HuH-7.5 (cell line): ENCODE data around the gene LLCFC1.
"Not testable (repeated sequence)": the region's sequence is repeated elsewhere in the genome, so short reads cannot be mapped to it uniquely, and the experiment has no call there.

Experiments
- DNase-seq: peaks from one replicate; pipeline ENCODE4 v3.0.0; 2011; ENCODE audit warnings: low spot score

The LLCFC1 gene

DNA sequence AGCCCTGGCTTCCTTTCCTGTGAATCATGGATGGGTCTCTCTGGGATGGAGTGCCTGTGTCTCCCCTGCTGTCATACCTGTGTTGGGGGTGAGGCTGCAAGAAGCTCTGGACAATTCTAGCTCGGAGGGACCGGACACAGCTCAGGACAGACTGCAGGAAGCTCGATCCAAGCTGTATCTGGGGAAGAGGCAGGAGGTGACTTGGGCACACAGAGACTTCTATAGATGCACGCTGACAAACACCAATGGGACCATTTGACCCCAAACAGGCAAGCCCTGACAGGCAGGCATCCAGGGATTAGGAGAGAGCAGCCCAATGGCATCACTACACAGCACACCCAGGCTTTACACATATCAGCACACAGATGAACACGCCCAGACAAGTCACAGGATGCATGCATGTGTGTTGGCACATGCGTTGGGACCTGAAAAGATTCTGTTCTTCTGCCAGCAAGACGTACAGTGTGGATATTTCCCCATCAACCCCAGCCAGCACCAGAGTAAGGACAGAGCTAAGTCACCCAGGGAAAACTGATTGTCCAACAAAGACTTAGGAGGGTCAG lies 4.5 kb downstream of the LLCFC1 start:
- no peak for DNase-seq

DNA sequence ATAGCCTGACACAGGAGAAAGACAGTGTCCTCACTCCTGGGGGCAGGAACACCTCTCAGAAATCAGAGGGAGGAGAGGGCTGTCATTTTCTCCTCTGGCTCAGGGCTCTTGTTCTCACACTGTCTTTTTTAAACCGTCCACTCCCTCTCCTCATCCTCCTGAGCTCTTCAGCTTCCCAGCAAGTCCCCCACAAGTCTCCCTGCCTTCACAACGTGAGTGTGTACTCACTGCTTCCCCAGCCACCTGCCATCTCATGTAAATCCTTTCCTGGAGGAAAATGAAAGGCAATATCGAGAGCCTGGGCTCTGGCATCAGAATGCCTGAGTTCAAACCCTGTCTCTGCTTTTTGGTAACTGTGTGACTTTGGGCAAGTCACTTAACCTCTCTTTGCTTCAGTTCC lies 5.7 kb downstream of the LLCFC1 start:
- no peak for DNase-seq

DNA sequence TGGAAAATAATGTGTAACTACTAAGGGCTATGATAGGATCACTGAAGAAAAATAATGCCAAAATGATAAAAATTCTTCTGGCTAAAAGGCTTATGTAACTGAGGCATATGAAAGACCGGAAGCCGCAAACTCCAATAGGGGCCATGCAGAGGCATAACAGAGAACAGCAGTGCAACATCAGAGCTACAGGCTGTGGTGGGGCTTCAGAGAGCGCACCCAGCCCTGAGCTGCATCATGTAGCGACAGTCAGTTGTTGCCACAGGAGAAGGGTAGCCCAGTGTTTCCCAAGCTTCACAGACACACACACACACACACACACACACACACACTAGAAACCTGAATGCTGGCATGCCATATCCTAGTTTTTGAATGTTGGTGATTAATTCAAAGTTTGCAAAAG lies 9.3 kb downstream of the LLCFC1 start:
- DNase-seq = no peak

DNA sequence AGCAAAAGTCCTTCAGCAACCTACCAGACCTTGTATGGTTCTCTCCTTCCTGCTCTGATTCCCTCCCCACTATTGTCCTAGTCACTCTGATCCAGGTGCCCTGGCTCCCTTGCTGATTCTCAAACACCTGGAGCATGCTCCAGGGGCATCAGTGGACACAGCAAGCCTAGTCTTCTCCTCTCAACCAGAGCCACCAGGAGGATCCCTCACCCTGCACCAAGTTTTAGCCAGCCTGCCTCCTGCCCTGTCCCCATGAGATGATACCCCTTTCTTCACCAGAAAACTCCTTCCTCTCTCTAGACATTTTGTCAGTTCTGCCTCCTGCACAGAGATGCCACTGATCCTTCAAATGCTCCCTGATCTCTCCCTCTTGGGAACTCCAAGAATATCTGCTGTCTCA lies 11.0 kb downstream of the LLCFC1 start:
- no peak for DNase-seq

DNA sequence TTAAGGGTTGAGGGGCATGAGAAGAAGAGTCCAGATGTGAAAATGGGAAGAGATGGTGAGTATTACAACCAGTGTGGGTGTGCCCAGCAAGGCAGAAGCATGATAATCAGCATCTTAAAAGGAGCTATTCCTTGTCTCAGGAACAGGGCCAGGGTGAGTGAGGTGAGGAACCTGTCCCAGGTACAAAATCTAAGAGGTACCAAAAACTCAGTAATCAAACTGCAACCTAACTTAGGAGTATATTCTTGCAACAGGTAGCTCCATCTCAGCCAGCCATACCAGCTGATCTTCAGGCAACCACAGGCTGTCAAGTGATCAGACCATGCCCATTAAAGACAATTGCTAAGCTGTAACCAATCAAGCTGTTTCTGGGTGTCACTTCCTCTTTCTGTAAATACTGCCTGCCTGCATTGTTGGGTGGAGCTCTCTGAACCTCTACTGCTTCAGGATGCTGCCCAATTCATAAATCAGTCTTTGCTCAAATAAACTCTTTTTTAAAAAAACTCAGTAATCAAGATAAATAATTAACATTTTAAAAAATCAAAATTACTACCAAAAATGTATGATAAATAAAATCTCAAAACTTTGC lies 15.5 kb downstream of the LLCFC1 start:
- no peak for DNase-seq

DNA sequence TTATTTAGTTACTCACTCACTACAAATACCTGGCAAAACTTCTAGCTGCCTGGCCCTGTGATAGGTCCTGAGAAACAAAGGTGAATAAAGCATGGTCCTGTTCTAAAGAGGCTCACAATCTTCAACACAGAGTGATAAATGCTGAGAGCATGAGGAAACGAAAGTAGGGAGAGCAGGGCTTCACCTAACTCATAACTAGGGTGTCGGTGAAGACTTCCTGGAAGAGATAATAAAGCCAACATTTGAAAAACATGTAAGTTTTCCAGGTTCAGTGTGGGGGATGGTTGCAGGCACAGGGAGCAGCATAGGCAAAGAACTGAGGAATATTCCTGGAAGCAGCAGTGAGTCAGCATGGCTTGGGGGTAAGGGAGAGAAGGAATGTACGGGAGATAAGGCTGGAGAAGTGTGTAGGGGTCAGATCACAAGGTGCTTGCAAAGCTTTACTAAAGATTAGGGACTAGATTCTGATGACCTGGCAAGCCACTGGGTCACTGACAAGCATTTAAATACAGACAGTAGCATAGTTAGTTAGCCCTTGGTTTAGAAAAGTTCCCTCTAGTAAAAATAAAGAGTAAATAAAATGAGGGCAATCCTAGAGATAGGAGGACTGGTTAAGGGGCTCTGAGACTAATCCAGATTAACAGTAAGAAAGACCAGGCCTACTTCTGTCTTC lies 17.8 kb downstream of the LLCFC1 start:
- DNase-seq = no peak

DNA sequence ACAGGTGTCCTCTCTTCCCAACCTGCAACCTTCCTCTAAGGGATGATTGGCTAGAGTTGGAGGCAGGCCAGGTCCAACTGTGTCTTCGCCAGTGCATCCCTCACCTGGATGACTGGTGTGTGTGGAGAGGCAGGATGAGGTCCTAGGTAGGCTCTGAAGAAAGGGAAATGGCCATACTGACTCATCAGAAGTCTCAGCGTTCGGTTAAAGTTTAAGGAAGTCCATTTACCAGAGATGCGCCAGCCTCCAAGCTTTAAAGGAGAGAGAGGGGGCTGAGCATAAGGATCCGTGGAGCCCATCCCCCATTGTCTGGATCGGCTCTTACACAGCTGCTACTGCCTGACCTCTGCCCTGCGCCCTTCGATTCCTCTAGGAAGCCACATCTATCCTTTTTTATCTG lies 18.4 kb downstream of the LLCFC1 start:
- no peak for DNase-seq

DNA sequence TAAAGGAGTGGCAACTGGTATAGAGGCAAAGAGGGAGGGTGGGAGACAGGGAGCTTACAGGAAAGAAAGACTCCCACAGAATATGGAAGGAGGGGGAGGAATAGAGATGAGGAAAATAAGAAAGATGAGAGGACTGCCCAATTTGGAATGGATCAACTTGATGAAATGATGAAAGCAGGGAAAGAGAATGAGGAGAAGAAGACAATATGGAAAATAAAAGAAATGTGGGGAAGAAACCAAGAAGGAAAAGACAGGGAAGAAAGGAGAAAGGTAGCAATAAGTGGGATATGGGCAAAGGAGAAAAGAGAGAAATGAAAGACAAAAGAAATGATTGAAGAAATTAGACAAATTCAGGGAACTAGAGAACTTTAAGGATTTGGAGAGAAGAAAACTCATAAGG lies 19.9 kb downstream of the LLCFC1 start:
- DNase-seq = no peak

DNA sequence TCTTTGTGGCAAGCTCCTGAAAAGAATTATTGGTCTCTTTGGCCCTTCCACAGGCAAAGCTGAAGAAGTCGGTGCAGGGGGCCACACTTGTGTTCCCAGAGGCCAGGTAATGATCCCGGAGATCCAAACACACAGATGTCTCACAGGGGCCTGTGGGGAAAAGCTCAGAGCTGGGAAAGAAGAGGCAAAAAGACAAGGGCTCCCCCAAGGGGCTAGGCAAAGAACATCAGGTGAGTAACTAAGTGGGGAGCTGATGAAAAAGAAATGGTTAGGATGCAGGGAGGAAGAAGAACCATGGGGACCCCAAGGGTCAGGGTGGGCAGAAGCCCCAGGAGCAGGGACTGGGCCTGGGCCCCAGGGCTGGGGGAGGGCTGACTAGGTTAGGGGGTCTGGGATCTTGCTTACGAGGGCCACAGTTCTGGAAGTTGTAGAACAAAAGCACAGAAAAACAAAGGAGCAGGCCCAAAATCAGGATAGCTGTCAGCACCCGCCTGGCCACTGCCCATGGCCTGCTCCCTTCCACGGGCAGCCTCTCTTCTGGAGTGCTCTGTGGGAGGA lies 21.8 kb downstream of the LLCFC1 start:
- DNase-seq = no peak

DNA sequence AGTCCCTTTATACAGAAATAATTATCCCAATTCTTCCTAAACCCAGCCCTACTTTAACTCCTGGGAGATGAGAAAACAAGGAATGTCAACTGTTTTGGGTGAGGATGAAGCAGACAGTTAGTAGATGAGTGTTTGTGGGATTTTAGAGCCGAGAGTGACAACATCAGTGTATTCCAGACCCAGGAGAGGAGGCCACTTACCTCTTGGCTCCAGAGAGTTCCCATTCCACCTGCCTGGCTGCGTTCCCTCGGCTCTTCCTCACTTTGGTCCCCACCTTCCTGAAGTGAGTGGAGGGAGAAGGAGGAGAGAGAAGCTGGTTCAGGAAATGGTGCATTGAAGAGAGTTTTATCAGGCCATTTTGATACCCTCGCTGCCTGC lies 22.3 kb downstream of the LLCFC1 start:
- DNase-seq = no peak

DNA sequence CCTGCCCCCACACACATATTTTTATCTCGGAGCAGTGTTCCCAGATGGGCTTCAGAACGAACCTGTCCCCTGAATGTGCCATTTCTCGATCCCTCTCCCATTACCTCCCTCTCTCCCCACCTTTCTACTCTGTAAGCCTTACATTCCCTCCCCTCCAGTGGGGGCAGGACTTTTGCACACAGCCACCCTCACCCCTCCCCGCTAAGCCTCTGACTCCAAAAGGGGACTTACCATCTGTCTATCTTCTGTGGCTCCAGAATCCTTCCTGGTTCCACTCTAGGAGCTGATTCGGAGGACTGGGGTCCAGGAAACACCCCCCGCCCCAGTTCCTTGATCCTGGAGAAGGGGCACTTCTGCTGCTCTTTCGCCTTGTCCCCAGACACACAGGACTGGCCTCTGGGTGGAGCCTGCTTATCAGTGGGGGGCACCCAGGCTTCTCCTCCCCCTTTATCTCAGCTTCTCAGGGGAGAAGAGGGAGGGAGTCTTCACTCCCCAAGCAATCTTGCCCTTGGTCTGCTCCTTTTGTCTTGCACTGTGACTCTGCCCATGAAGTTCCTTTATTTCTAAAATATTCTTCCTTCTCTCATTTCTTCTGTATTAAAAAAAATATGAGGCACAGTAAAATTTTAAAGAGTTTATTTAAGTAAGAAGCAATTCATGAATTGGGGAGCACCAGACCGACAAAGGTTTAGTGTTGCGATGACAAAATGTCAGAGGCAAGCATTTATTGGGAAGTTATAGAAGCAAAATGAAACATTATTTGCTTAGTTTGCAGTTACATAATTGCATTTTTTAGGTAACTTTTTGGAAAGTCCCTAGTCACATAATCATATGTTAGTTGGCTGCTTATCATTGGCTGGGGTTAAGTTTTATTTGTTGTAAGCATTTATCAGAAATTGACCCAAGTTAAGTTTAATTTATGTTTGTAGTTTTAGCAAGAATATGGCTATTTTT lies 23.0 kb downstream of the LLCFC1 start, which contains the start of gene KEL:
Gene KEL (minus strand): TSS at position 391 of the 954 bp plus-strand sequence. CDS start 157 bp downstream, at position 234.
- no peak for DNase-seq

DNA sequence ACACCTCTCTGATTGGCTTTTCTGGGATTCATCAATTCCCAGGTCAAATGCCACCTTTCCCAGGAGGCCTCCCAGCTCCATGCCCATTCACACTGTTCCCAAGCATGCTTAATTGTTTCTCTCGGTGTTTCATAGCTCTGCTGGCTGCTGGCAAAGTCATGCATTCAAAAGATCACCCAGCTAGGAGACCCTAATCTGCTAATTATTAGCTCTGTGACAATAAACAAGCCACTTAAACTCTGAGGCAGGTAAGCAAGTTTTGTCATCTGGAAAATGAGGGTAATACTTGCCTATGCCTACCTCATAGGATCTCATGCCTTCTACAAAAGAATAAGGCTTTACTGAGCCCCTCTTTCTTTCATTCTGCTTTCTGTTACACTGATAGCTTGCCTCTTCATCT lies 23.7 kb downstream of the LLCFC1 start:
- DNase-seq = no peak

DNA sequence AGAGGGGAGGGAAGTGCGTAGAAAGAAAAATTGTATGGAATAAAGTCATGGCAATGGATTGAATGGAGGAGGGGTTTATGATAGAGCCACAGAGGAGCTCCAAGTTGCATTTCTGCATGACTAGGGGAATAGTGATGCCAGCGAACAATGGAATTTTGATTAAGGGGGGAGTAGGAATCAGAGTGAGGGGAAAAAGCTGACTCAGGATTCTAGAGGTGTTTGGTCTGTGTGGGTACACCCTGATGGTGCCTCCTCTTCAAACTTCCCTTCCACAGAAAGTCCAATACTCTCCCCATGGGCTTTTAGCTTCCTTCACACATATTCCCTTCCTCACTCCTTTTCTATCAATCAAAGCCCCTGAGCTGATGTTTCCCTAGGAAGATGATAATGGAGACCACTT lies 24.7 kb downstream of the LLCFC1 start:
- no peak for DNase-seq

DNA sequence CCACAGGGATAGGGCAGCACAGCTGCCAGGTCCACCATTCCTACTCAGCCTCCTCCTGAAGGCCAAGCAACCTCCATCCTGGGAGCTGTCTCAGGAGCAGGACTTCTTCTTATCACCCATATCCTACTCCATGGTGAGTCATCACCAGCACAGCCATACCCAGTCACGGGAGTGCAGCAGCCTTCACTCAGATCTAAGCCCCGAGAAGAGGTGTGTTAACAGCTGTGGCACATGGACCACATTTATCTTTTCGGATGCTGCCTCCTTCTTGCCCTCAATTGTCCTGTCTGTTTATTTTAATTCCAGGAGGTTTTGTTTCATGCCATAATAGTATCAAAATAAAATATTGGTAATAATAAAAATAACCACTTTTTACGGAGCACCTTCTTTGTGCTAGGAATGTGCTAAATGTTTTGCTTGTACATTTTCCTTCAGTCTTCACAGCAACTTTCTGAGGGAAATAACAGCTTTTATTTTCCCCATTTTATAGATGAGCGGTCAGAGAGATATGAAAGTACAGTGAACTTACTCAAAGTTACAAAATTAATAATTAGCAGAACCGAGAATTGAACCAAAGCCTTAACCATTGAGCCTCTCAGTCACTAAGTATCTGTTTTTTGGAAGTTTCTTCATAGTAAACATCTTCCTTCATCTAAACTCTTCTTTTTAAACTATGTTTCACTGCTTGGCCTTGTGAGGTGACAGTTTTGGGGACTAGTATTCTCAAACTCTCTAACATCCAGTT lies 25.4 kb downstream of the LLCFC1 start:
- DNase-seq = no peak

DNA sequence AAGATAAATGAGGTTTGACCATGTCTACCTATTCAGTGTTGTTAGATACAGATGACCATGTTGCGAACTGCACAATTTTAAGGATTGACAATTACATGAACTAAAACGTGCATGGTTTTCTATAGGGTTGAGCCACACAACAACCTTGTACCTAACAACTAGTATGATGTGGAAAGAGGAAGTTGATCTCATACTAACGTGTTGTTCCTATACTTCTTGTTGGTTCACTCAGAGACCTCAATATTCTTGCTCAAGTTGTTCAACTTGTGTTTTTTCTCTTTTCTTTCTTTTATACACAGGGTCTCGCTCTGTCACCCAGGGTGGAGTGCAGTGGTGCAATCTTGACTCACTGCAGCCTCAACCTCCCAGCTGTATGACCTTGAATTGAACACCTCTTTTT lies 28.9 kb downstream of the LLCFC1 start:
- no peak for DNase-seq

DNA sequence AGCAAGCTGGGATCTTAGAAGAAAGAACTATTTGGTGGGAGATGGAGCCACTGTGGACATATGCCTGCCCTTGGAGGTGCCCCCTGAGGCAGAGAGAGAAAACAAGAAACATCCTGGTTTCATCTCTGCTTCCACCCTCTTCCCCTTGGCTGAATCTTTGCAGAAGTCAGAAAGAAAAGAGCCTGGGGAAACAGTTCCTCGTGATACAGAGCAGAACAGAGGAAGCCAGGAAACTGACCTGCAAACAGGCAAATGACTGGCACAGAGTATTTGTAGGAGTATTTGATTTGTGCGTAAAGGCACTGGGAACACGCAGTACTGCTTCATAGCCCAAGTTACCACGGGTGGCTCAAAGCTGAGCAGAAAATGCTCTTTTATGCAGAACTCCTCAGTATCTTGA lies 29.9 kb downstream of the LLCFC1 start:
- DNase-seq = no peak

DNA sequence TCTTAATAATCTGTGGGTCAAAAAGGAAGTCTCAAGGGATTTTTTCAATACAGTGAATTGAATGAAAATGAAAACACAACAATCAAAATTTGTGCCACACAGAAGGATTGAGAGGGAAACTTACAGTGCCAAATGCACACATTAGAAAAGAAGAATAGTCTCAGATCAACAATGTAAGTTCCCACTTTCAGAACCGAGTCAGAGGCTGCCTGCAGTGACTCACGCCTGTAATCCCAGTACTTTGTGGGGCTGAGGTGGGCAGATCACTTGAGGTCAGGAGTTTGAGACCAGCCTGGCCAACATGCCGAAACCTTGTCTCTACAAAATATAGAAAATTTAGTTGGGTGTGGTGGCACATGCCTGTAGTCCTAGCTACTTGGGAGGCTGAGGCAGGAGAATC lies 35.3 kb downstream of the LLCFC1 start:
- no peak for DNase-seq

DNA sequence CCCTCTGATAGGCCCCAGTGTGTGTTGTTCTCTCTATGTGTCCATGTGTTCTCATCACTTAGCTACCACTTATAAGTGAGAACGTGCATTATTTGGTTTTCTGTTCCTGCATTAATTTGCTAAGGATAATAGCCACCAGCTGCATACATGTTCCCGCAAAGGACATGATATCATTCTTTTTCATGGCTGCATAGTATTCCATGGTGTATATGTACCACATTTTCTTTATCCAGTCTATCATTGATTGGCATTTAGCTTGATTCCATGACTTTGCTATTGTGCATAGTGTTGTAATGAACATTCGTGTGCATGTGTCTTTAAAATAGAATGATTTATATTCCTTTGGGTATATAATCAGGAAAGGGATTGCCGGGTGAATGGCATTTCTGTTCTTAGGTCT lies 39.1 kb downstream of the LLCFC1 start:
- DNase-seq = not testable (repeated sequence)

DNA sequence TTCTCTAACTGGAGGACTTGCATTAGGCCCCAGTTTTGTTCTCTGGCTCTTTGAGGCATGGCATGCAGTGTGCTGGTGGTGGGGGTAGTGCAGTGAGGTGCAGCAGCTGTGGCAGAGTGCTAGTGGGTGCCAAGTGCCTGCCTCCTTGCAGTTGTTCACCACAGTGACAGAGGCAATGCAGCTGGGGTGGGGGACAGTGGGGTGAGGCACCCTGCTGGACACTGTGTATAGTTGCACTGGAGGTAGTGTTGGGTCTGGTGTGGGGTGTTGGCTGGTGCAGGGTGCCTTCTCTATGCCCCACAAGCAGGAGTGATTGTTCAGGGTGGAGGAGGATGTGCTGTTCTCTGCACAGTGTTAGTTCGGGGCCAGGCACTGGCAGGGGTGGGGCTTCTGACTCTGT lies 44.5 kb downstream of the LLCFC1 start:
- no peak for DNase-seq

DNA sequence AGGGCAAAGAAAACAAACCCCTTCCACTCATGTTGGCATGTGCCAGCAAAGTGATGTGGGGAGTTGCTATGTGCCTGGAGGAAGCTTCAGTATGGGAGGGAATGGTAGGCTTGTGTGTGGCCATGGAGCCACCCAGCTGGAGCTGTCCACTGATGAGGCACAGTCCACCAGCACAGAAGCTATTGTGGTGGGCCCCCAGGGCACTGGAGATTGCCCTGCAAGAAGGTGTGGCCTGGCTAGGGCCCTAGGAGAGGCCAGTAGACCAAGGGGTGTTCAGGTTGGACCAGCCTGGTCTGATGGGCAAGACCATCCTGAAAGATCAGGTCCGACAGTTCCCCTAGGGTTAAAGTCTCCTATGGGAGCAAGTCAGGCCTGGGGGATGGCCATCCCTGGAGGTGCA lies 45.0 kb downstream of the LLCFC1 start:
- DNase-seq = no peak
